ENCODE results near the gene SLCO2A1.

Gene SLCO2A1

GRCh38 chr3:133983576-133984560, 45.9 kb downstream of the SLCO2A1 start:
- in situ Hi-C loops (cut with MboI; ENCODE audit: low sequenced_read_pairs) = no loop called here

DNA sequence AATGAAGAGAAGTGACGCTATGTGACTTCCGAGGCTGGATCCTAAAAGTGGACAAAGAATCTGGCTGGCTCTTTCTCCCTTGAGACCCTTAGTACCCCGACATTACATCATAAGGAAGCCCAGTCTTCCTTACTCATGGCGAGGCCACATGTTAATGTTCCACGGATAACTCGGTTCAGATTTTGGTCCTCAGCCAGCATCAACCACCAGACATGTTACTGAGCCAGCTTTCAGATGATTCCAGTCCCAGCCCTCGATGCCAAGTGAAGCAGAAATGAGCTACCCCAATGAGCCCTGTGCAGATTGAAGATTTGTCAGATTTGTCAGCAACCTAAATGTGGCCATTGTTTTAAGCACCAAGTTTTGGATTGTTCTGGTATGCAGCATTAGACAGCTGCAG, 46.6 kb downstream of the SLCO2A1 start:
- in situ Hi-C loops (cut with MboI; ENCODE audit: low sequenced_read_pairs) = no loop called here

GRCh38 chr3:133980550-133980949, 49.2 kb downstream of the SLCO2A1 start:
- in situ Hi-C loops (cut with MboI; ENCODE audit: low sequenced_read_pairs) = no loop called here

- in situ Hi-C loops (cut with MboI; ENCODE audit: low sequenced_read_pairs) = no loop called here
Measured at GRCh38 chr3:133980035-133980434, 49.7 kb downstream of the SLCO2A1 start.

- in situ Hi-C loops (cut with MboI; ENCODE audit: low sequenced_read_pairs) = no loop called here
Measured at GRCh38 chr3:133979553-133979952, 50.2 kb downstream of the SLCO2A1 start.

- in situ Hi-C loops (cut with MboI; ENCODE audit: low sequenced_read_pairs) = no loop called here
Measured at GRCh38 chr3:133977568-133977967, 52.2 kb downstream of the SLCO2A1 start.

GRCh38 chr3:133973249-133973980, 56.3 kb downstream of the SLCO2A1 start:
- in situ Hi-C loops (cut with MboI; ENCODE audit: low sequenced_read_pairs) = no loop called here

DNA sequence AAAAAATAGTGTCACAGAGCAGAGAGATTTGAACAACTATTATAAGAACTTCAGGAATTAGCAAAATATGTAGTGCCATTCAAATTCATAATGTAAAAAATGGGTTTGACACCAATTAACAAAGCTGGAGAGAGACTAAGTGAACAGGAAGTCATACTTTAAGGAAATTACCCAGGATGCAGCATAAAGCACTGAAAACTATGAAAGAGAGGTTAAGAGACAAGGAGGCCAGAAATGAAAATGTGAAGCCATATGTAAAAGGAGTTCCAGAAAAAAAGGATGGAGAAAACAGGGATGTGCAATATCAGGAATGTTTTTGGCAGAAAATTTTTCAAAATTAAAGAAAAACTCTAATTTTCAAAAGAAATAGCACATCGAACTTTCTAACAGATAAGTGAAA, 57.6 kb downstream of the SLCO2A1 start:
- in situ Hi-C loops (cut with MboI; ENCODE audit: low sequenced_read_pairs) = no loop called here

GRCh38 chr3:133970916-133971315, 58.8 kb downstream of the SLCO2A1 start:
- in situ Hi-C loops (cut with MboI; ENCODE audit: low sequenced_read_pairs) = no loop called here

- in situ Hi-C loops (cut with MboI; ENCODE audit: low sequenced_read_pairs) = no loop called here
Measured at GRCh38 chr3:133970339-133970738, 59.4 kb downstream of the SLCO2A1 start.

DNA sequence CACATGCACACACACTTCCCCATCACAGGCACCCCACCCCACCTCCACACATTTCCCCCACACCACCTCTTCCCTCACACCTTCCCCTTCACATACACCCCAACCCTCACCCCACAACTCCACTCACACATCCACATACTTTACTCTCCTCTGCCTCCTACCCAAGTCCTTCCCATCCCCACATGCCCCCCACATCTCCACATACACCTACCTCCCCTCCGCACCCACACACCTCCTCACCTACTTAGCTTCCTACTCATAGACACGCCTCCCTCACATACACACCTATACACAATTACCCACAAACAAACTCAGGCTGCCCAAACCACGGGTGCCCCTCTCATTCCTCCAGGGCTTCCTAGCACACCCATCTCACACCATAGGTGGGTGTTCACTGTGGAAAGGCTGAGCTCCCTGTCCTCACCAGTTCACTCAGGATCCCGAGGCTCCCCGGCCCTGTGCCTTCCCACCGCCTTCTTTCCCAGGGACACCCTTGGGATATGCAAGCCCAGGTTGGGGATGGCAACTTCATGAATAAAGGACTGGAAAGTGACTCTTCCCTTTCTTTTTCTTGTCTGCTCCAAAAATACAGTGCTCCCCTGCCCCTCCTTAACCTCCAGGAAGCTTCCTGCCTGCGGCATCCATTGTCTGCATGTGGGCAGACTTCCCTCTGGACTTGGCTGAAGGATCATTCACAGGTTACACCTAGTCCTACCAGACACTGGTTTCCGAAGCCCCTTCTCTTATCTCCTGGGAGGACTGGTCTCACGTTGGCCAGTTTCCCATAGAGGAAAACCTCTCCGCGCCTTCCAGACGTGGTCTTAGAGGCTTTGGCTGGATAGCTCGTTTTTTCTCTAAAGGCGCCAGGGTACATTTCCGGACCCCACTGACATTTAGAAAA, 61.5 kb downstream of the SLCO2A1 start:
- in situ Hi-C loops (cut with MboI; ENCODE audit: low sequenced_read_pairs) = no loop called here

DNA sequence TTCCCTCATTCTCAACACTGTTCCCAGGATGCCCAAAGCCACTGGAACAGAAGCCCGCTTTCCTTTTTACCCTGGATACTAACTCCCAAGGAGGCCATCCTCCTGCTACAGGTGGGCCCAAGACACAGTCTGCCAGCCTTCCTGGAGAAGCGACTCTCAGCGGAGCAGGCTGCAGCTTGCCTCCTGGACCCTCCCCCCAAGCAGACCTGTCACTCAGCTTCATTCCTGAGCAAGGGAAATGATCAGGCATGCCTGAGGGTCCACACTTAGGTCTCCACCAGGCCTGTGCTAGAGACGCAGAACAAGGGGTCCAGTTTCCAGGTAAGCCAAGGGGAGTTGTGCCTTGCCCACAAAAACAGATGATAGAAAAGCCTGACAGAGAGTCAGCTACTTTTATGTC, 62.8 kb downstream of the SLCO2A1 start:
- in situ Hi-C loops (cut with MboI; ENCODE audit: low sequenced_read_pairs) = no loop called here

DNA sequence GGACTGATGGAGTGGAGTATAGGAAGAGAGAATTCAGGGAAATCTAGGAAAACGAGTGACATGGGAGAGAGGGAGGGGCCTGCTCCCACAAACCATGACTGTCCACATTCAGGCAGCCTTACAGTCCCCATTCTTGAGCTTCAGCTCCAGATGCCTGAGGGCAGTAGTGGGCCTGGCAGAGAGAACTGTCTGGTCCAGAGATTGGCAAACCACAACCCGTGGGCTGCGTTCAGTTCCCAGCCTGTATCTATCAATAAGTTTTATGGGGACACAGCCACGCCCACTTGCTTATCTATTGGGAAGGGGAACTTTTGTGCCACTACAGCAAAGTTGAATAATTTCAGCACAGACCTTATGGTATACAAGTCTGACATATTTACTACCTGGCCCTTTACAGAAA, 63.8 kb downstream of the SLCO2A1 start:
- in situ Hi-C loops (cut with MboI; ENCODE audit: low sequenced_read_pairs) = no loop called here

DNA sequence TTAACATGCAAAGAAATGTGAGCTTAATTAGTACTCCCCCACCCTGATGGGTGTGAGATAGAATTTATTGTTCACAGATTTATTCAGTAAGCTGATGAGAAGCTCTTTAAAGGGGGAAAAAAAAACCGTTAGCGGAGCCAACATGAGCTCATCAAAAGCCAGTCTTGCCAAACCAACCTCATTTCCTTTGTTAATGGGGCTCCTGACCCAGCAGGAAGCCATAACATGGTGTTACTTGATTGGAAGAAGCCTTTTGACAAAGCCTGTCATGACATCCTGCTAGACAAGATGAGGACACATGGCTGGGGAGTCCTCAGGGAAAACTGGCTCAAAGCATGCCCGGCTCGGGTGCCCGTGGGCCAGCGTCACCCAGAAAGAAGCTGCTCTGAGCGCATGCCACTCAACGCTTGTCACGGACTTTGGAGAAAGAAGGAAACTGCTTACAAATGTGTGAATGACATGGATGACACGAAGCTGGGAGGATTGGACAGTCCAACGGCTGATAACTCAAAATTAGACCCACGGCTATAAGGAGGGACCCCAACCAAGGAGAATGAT, 64.6 kb downstream of the SLCO2A1 start:
- in situ Hi-C loops (cut with MboI; ENCODE audit: low sequenced_read_pairs) = no loop called here

DNA sequence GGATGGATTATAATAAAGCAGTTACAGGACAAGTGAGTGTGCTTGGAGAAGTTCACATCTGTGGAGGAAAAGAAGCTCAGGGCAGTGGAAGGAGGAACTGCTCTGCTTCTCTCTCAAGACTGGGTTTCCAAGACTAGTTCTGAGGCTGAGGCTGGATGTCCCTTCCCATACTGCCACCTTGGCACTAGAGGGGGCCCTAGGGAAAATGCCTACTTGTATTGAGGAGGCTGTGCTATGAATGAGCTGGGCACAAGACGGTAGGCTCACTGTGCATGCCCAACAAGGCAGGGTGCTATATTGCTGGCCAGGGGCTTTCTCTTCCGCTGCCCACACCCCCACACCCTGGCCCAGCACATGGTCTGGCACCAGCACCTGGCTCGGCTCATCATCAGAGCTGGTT, 65.2 kb downstream of the SLCO2A1 start:
- in situ Hi-C loops (cut with MboI; ENCODE audit: low sequenced_read_pairs) = no loop called here

GRCh38 chr3:133963657-133964396, 65.9 kb downstream of the SLCO2A1 start:
- in situ Hi-C loops (cut with MboI; ENCODE audit: low sequenced_read_pairs) = no loop called here

DNA sequence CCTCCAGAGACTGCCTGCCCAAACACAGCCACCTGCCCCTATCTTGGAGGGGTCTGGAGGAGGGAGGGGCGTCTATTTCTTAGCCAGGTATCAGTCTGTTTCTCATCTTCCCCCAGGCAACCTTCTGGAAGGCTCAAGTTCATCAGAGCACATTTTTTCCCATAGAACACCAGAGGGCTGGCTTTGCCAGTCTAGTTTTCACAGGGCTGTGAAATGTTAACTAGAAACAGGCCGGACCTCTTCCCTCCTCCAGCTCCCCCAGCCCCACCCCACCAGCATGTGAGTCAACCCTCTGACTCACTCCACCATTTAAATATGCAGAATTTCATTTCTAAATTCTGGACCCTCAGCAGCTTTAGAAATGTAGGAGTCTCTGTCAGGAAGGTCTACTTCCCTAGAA, 66.9 kb downstream of the SLCO2A1 start:
- in situ Hi-C loops (cut with MboI; ENCODE audit: low sequenced_read_pairs) = no loop called here

GRCh38 chr3:133958071-133958805, 71.5 kb downstream of the SLCO2A1 start:
- in situ Hi-C loops (cut with MboI; ENCODE audit: low sequenced_read_pairs) = no loop called here

GRCh38 chr3:133956982-133957381, 72.7 kb downstream of the SLCO2A1 start:
- in situ Hi-C loops (cut with MboI; ENCODE audit: low sequenced_read_pairs) = no loop called here
